Right lobe of liver (tissue), 6 donors: ENCODE results near the gene PASK. TPM values are rescaled to one million over a fixed set of nuclear protein-coding genes. Genes with fewer than 3 reads are reported as not detected.

ENCODE experiments used
- ATAC-seq, 4 donors: fragments of 200-7000 bp; cut with Tn5 transposase; one replicate each; pipeline ENCODE4 v1.9.1; 2020; ENCODE audit warnings: mild to moderate bottlenecking in 4 of 4, moderate library complexity in 4 of 4
- DNase-seq, 3 donors: peaks; one replicate each; pipeline ENCODE4 v3.0.0-alpha.2; 2020
- H3K27ac ChIP-seq, 3 donors: fragments of 200-600 bp; one replicate each; pipeline ENCODE4 v1.8.0; 2022
- H3K27me3 ChIP-seq, 2 donors: fragments of 200-600 bp; one replicate each; pipeline ENCODE4 v1.8.0; 2022
- H3K36me3 ChIP-seq, 4 donors: fragments of 200-600 bp; sonication (generic) in 1 of 4; one replicate each; pipeline versions ENCODE4 v1.5.1 to v1.8.0; 2017 to 2022; ENCODE audit warnings: control low read depth in 1 of 4
- H3K4me1 ChIP-seq, 4 donors: fragments of 200-600 bp; sonication (generic) in 1 of 4; one replicate each; pipeline versions ENCODE4 v1.5.1 to v1.8.0; 2017 to 2022; ENCODE audit warnings: control low read depth in 1 of 4
- H3K4me3 ChIP-seq, 3 donors: fragments of 200-600 bp; one replicate each; pipeline ENCODE4 v1.8.0; 2022
- H3K9me3 ChIP-seq, 4 donors: fragments of 200-600 bp; sonication (generic) in 1 of 4; one replicate each; pipeline versions ENCODE4 v1.5.1 to v1.8.0; 2017 to 2022; ENCODE audit warnings: control low read depth in 1 of 4
- CTCF ChIP-seq, 4 donors: fragments of 200-600 bp in 3 of 4; fragments of 450-650 bp in 1 of 4; IDR thresholded peaks; one replicate each; pipeline versions ENCODE4 v1.5.1 to v1.8.0; 2016 to 2022; ENCODE audit warnings: antibody characterized with exemption in 4 of 4, mild to moderate bottlenecking in 2 of 4
- POLR2A ChIP-seq: fragments of 450-650 bp; IDR thresholded peaks from one replicate; pipeline ENCODE4 v1.6.1; 2017; ENCODE audit warnings: antibody characterized with exemption, mild to moderate bottlenecking
- WGBS: methylation state at CpG from one replicate; pipeline ENCODE4 v1.1.6; 2018; ENCODE audit warnings: low coverage, low lambda C conversion rate; ENCODE audit not compliant: insufficient coverage; ENCODE audit errors: missing lambda C conversion rate; 5-methylcytosine and 5-hydroxymethylcytosine counted together
- intact Hi-C, 2 donors: fragments of 100-400 bp; cut with DNase I; formaldehyde crosslinking; loops; one replicate each; pipeline versions ENCODE4 v1.11.2 to v1.14.1; 2022
- total RNA-seq, 6 experiments: library from RNA; depleted of rRNA in 2 of 6; stranded (reverse); fragments of >200 nt in 2 of 6; fragmentation: NEBNext Ultra II Directional in 3 of 6; extraction: Animal tissue kit (Norgen Biotek cat#: 25700) in 3 of 6; gene quantifications; one replicate each; pipeline versions ENCODE4 v1.1.0 to v1.2.4, GENCODE V29; 2016 to 2023
- donor health status: DM: no; HTN: yes; CAD: no.
- donor health status: DM: no; HTN: no; CAD: no.
- donor health status: DM: no; HTN: no; CAD: no.
- donor health status: DM: no; HTN: yes; CAD: no.
- donor health status: DM: no; HTN: yes; CAD: no.

PASK gene
- total RNA-seq, 6 experiments from 2014 or later: 2.0 to 4.2 (median 3.4) TPM

- WGBS: 80% methylated on average over 11 of the region's 17 CpGs
- H3K4me3 ChIP-seq: no peak overlapping the region
- no peaks in the 10 kb centered on the region for H3K4me1 ChIP-seq
- no peak for TF ChIP-seq CTCF (IDR thresholded peaks at IDR 0.05)
- no peak for TF ChIP-seq POLR2A
- DNase-seq: no peak
- H3K27me3 ChIP-seq: no peaks in the 10 kb centered on the region
- no peaks in the 10 kb centered on the region for H3K36me3 ChIP-seq
- ATAC-seq: no peak
- intact Hi-C loops: no loop called here
- no peaks in the 10 kb centered on the region for H3K9me3 ChIP-seq
- no peak overlapping the region for H3K27ac ChIP-seq
Observed at GRCh38 chr2:241112046-241112445, 37.2 kb downstream of the PASK start.

- Histone ChIP-seq H3K27ac (no peak overlapping the region), H3K27me3 (no peaks in the 10 kb centered on the region), H3K36me3 (no peaks in the 10 kb centered on the region), H3K4me1 (no peaks in the 10 kb centered on the region), H3K4me3 (no peak overlapping the region), H3K9me3 (no peaks in the 10 kb centered on the region)
- ATAC-seq: peak in 1 of 4 donors; percentile 17
- peak in 1 of 3 donors; percentile 36 for DNase-seq
- intact Hi-C loops: no loop called here
- TF ChIP-seq CTCF (IDR thresholded peaks at IDR 0.05) (no peak), POLR2A (no peak)
- 60% methylated on average over 1 of the region's 9 CpGs for WGBS
Observed at GRCh38 chr2:241111440-241111805, 37.8 kb downstream of the PASK start.

GRCh38 chr2:241110607-241111439 lies 38.4 kb downstream of the PASK start:
- DNase-seq (no peak), ATAC-seq (no peak)
- no peak overlapping the region for H3K4me3 ChIP-seq
- H3K36me3 ChIP-seq: no peaks in the 10 kb centered on the region
- intact Hi-C loops: no loop called here
- 80% methylated on average over 1 of the region's 19 CpGs for WGBS
- TF ChIP-seq CTCF (IDR thresholded peaks at IDR 0.05): no peak
- no peak for TF ChIP-seq POLR2A
- no peaks in the 10 kb centered on the region for H3K4me1 ChIP-seq
- no peaks in the 10 kb centered on the region for H3K27me3 ChIP-seq
- no peaks in the 10 kb centered on the region for H3K9me3 ChIP-seq
- no peak overlapping the region for H3K27ac ChIP-seq

GRCh38 chr2:241110089-241110606 lies 39.1 kb downstream of the PASK start:
- Histone ChIP-seq H3K27ac (no peak overlapping the region), H3K27me3 (no peaks in the 10 kb centered on the region), H3K4me1 (no peaks in the 10 kb centered on the region), H3K4me3 (no peak overlapping the region), H3K36me3 (no peaks in the 10 kb centered on the region), H3K9me3 (no peaks in the 10 kb centered on the region)
- WGBS: 82% methylated on average over 7 of the region's 9 CpGs
- DNase-seq (peak in 2 of 3 donors; percentile 33 to 44), ATAC-seq (no peak)
- intact Hi-C loops: no loop called here
- TF ChIP-seq POLR2A: no peak
- no peak for TF ChIP-seq CTCF (IDR thresholded peaks at IDR 0.05)
